ENCODE measurements around the gene EHHADH.
"Not testable (repeated sequence)": the region's sequence is repeated elsewhere in the genome, so short reads cannot be mapped to it uniquely, and the experiment has no call there.

Gene EHHADH

DNA sequence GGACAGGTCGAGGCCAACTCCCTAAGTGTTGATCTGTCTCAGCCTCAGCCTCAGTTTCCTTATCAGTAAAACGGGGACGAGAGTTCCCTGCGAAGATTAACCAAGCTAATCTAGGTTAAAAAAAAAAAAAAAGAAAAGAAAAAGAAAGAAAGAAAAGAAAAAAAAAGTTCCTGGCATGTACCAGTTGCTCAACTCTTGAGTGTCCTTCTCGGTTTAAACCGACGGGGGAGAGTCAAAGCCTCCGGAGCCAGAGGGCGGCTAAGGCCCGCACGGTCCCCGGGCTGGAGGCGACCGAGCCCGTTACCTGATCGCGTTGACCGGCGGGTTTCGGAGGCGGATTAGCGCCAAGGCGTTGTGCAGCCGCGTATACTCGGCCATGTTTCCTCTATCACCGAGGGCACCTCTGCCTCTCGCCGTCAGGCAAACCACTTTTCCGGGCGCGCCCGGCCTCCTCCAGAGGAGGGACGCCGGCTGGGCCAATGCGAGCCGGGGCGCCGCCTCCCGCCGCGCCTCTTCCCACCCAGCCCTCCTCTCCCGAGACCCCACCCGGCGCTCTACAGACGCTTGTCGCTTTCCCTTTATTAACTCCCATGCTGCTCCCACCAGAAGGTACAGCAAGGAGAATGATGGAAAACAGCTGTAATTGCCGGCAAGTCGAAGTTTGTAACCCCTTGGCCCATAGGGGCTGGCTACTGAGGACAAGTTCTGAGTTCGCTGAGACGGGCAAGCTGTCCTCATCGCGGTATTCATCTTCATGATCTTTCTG lies at the start of gene EHHADH:
TSS of gene EHHADH (minus strand) at position 405 of the 766 bp plus-strand sequence. CDS start at position 378, 27 bp downstream.
- DNase-seq: peak; percentile 71

DNA sequence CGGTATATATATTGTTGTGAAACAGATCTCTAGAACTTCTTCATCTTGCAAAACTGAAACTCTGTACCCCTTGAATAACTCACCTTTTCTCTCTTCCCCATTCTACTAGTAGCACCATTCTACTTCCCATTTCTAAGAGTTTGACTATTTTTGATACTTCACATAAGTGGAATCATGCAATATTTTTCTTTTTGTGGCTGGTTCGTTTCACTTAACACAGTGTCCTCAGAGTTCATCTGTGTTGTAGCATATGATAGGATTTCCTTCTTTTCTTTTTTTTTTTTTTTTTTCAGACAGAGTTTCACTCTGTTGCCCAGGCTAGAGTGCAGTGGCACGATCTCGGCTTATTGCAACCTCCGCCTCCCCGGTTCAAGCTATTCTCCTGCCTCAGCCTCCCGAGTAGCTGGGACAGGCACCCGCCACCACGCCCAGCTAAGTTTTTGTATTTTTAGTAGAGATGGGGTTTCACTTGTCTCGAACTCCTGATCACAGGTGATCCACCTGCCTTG lies 46.1 kb upstream of the EHHADH start:
- not testable (repeated sequence) for DNase-seq

DNA sequence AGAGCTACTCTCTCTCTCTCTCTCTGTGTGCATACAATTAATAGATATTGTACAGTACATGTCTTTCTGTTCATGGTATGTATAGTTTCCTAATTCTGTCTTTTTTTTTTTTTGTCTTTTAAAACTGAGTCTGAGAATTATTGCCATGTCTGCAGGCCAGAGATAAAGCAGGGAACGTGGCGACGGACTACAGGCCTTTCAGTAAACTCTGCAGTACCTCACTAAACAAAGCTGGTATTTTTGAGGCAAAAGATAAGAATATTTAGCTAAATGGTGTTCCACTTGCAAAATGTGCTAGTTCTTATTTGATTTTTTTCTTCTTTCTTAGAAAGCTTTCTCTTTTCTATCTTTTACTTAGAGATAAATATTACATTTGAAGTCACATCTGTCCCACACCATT lies 44.0 kb upstream of the EHHADH start:
- no peak for DNase-seq

DNA sequence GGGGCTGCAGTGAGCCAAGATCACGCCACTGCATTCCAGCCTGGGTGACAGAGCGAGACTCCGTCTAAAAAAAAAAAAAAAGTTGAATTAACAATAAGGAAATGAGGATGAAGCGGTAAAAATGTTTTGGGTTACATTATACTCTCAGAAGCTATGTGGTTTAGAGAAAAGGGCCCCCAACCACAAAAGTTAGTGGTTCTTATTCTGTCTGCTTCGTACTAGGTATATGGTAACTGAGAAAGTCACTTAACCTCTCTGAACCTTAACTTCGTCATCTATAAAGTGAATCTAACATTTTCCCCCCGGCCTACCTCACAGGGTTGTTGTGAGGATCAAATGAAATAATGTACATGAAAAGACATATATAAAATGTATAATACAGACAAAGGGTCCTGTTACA lies 38.4 kb upstream of the EHHADH start:
- DNase-seq: no peak

- no peak for DNase-seq
Observed at GRCh38 chr3:185290266-185290665, 36.4 kb upstream of the EHHADH start.

GRCh38 chr3:185283374-185283935 lies 29.6 kb upstream of the EHHADH start:
- no peak for DNase-seq

DNA sequence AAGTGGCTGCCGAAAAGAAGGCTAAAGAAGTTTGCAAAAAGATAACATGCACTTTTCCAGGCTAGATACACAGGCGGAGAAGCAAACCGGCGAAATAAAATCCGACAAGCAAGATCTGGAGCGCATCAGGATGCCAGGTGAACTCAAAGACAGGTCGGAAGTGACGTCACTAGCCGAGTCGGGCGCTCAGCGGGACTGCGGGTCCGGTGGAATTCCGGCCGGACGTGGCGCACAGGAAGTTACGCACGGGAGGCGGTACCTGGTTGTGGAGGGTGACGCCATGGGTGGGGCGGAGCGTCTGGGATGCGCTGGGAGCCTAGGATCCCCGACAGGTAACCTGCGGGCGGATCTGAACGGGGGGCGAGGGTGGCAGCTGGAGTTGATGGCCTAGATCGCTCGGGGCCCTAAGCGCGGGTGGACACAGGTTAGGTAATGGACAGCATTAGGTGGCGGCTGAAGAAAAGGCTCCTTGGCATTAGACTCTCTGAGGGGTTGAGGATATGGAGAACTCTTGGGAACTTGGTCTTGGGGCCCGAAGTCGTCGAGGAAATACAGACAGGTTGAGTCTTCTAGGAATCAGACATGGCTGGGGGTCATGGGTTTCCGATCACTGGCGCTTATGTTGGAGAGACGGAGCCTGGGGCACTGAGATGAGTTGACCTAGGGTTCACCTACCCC lies 29.0 kb upstream of the EHHADH start:
- DNase-seq: peak; percentile 84

- DNase-seq: peak; percentile 58
Observed at GRCh38 chr3:185280572-185281365, 26.9 kb upstream of the EHHADH start.

DNA sequence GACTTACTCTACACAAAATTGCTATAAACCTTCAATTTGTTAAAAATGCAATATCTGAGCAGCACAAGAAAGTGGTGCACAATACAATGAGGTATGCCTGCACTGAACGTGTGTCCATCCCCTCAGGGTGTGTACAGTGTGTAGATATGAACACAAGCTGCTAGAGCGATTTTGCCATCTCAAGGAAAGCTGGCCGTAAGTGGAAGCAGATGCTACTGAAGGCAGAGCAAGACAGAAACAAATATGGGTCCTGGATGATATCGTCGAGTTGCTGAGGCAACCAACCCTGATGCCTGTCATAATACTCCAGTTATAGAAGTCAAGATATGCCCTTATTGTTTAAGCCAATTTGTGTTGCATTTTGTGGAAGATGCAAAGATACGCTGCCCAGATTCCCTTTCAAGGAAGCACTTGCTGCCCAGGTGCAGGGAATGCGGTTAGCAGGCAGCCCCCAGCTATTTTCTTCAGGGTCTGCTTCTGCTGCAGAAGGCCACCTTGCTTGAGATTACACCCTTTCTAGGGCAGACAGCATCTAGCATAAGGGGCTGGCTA lies 25.8 kb upstream of the EHHADH start:
- DNase-seq: no peak

DNA sequence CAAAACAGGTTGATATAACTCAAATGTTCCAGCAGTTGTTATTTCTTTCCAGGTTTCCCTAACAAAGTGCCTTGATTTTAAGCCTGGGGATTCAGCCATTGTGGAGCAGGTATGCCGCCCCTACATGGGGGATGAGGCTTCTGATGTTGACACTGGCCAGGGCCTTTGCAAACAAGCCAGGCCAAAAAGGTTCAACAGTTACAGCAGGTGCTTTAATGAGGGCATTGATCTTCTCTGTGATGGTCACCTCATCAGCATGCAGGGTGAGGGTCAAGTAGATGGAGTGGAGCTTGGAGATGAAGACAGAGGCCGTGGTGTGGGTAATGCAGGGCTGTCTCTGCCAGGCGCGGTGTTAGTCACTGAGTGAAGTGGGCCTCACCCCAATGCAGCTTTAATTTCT lies 22.6 kb upstream of the EHHADH start:
- DNase-seq: no peak

DNA sequence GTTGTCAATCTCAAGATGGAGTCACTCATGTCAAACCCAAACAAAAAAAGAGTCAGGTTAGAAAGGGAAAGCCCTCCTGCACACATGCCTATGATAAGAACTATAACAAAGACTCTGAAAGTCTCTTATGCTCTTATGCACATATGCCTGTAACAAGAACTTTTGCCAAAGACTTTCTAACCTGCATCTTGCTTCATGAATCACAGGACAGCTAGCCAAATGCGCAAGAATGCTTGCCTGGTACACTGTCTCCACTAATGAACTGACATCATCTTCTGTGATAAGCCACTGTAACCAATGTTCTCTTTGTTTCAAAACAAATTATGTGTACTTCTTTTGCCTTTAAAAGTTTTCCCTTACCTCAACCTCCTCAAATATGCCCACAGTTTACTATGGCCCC lies 18.2 kb upstream of the EHHADH start:
- no peak for DNase-seq

DNA sequence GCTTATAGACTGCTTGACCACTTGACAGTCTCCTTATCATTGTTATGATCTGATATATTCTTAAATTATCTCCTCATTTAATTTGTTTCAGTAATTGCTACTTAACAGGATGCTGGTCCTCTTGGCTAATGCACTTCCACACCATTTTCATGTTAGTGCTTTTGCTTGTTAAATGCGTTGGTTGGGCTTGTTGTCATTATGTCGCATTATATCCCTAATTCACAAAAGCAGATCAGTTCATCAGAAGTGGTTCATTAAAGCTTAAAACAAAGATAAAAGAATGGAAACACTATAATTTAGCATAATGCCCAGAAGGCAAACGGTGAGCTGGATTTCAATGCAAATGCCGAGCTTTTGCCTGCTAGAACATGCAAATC lies 17.1 kb upstream of the EHHADH start:
- DNase-seq: no peak

DNA sequence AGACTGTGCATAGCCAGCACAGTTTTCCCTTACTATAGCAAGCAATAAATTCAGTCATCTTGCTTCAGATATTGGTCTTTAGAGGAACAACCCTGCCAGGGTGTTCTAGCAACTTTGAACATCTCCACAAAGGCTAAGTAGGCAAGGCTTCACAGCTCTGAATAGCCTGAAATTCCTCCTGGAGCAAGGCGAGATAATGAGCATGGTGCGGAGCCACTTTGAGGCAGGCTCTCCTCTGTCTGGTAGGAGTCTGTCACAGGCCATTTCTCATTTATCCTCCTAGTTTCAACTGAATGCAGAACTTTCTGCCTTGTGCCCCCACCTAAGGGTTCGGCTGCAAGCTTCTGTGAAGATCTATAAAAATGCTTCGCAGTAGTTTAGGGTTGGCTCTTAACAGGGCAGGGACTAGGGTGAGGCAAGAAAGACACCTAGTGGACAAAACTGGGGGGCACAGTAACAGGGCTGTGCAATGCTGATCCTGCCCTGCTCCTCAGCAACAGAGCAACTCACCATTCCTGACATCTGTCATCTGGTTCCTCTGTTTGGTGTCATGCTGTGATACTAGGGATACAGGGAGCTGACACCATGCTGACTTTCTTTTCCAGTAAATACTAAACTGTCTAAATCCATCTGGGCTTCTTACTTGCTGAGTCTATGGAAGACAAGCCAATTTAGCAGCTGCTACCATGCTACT lies 16.6 kb upstream of the EHHADH start:
- peak; percentile 95 for DNase-seq

- DNase-seq: no peak
Observed at GRCh38 chr3:185268194-185268962, 14.5 kb upstream of the EHHADH start.

GRCh38 chr3:185267193-185267592 lies 13.3 kb upstream of the EHHADH start:
- no peak for DNase-seq

DNA sequence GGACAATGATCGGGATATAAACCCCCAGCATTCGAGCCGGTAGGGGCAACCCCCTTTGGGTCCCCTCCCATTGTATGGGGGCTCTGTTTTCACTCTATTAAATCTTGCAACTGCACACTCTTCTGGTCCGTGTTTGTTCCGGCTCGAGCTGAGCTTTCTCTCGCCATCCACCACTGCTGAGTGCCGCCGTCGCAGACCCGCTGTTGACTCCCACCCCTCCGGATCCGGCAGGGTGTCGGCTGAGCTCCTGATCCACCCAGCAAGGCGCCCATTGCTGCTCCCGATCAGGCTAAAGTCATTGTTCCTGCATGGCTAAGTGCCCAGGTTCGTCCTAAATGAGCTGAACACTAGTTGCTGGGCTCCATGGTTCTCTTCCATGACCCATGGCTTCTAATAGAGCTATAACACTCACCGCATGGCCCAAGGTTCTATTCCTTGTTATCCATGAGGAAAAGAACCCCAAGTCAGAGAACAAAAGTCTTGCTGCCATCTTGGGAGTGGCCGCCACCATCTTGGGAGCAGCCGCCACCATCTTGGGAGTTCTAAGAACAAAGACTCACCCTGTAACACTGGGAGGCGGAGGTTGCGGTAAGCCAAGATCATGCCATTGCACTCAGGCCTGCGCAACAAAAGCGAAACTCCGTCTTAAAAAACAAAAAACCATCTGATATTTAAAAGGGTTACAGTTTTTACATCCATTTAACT lies 11.2 kb upstream of the EHHADH start:
- no peak for DNase-seq

DNA sequence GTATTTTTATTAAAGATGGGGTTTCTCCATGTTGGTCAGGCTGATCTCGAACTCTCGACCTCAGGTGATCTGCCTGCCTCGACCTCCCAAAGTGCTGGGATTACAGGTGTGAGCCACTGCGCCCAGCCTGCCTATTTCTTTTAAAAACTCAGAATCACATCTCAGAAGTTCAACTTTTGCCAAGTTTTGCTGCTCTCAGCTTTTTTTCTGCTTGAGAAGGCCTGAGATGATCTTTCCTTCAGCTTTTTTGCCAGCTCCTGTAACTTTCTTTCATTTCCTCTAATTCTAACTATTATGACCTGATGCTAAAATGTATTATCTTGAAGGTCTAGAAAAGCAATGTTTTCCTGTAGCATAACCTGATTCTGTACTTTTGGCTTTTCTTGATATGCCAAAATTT lies 9.6 kb upstream of the EHHADH start:
- DNase-seq: no peak

DNA sequence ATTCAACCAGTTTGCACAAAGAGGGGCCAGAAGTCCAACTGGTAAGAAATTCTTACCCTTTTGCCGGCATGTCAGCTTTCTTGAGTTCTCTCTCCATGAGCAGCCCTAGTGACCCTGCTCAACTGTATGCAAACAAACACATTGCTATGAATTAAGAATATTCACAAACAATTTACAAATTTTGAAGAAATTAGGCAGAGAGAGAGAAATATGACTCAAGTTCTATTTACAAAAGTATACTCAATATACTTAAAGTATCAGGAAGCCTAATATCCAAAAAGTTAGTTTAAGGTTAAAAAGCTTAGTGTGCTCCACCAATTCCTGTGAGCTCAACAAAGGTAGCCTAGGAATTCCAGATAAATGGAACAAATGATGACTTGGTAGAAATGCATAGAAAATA lies 3.5 kb upstream of the EHHADH start:
- DNase-seq: no peak

DNA sequence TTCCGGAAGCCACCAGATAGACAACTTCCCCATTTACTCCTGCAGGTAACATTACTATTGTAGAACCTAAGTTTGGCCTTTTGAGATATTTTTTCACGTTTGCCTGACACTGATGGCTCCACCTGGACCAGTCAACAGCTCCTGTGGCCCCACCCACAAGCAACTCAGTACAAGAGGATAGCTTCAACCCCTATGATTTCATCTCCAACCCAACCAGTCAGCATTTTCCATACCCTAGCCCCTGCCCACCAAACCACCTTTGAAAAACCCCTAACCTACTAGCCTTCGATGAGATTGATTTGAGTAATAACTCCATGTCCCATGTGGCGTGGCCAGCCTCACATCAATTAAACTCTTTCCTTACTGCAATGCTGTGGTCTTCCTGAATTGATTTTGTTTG lies 950 bp upstream of the EHHADH start:
- no peak for DNase-seq

DNA sequence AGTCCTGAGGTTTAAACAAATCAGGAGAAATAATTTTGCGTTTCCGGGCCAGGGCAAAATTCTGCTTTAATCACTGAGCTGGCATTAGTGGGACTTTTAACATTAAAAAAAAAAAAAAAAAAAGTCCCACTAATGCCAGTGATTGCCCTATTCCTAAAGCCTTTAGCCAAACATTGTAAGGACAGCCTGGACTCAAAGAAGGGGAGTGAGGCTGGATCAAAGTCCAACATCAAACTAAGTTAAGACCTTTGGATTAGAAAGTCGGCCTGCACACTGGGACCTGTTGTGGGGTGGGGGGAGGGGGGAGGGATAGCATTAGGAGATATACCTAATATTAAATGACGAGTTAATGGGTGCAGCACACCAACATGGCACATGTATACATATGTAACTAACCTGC lies 716 bp downstream of the EHHADH start:
- DNase-seq: not testable (repeated sequence)

- no peak for DNase-seq
Observed at GRCh38 chr3:185251272-185251671, 2.6 kb downstream of the EHHADH start.

Measured in DMS 273 treated with DMSO at 0.1 percent for 48 hours (cell line).